GM19395 (cell line): Measurements from ENCODE around the gene SFXN5.
"Not testable (repeated sequence)": the region's sequence is repeated elsewhere in the genome, so short reads cannot be mapped to it uniquely, and the experiment has no call there.

Source experiments
- ATAC-seq: cut with Tn5 transposase; IDR thresholded peaks from one replicate; pipeline ENCODE4 v1.9.1; 2021; ENCODE audit warnings: mild to moderate bottlenecking, moderate library complexity; ENCODE audit not compliant: unreplicated experiment

SFXN5 gene

GRCh38 chr2:73071360-73072128, at the start of gene SFXN5:
Gene SFXN5, minus strand, starts transcription at chr2:73071712. Its CDS starts 7 bp downstream, at chr2:73071705.
- peak; percentile 95 for ATAC-seq

- ATAC-seq: not testable (repeated sequence)
Observed at GRCh38 chr2:73119611-73120239, 48.2 kb upstream of the SFXN5 start.

- no peak for ATAC-seq
Observed at GRCh38 chr2:73117441-73117840, 45.9 kb upstream of the SFXN5 start.

GRCh38 chr2:73116182-73116960, 44.9 kb upstream of the SFXN5 start:
- no peak for ATAC-seq

- no peak for ATAC-seq
Observed at GRCh38 chr2:73114273-73114867, 42.9 kb upstream of the SFXN5 start.

GRCh38 chr2:73112913-73113854, 41.7 kb upstream of the SFXN5 start, which contains the start of gene RAB11FIP5:
Gene RAB11FIP5, minus strand, starts transcription at chr2:73112948. Its CDS starts 171 bp downstream, at chr2:73112777.
- ATAC-seq: peak; percentile 68

- peak; percentile 35 for ATAC-seq
Observed at GRCh38 chr2:73112026-73112912, 40.8 kb upstream of the SFXN5 start.

- ATAC-seq: no peak
Observed at GRCh38 chr2:73111073-73112025, 39.8 kb upstream of the SFXN5 start.

- no peak for ATAC-seq
Observed at GRCh38 chr2:73110168-73111072, 38.9 kb upstream of the SFXN5 start.

- ATAC-seq: no peak
Observed at GRCh38 chr2:73109431-73110167, 38.1 kb upstream of the SFXN5 start.

- ATAC-seq: no peak
Observed at GRCh38 chr2:73107211-73107926, 35.9 kb upstream of the SFXN5 start.

GRCh38 chr2:73106791-73107190, 35.3 kb upstream of the SFXN5 start:
- ATAC-seq: no peak

GRCh38 chr2:73105511-73105971, 34.0 kb upstream of the SFXN5 start:
- ATAC-seq: no peak

- ATAC-seq: no peak
Observed at GRCh38 chr2:73104933-73105332, 33.4 kb upstream of the SFXN5 start.

GRCh38 chr2:73103018-73103542, 31.6 kb upstream of the SFXN5 start:
- ATAC-seq: no peak
